Measurements from ENCODE around the gene NOD2. TPM values are rescaled to one million over a fixed set of nuclear protein-coding genes. Genes with fewer than 3 reads are reported as not detected.

Gene NOD2
- total RNA-seq, 1 experiment from 2014 or later, result not detected

DNA sequence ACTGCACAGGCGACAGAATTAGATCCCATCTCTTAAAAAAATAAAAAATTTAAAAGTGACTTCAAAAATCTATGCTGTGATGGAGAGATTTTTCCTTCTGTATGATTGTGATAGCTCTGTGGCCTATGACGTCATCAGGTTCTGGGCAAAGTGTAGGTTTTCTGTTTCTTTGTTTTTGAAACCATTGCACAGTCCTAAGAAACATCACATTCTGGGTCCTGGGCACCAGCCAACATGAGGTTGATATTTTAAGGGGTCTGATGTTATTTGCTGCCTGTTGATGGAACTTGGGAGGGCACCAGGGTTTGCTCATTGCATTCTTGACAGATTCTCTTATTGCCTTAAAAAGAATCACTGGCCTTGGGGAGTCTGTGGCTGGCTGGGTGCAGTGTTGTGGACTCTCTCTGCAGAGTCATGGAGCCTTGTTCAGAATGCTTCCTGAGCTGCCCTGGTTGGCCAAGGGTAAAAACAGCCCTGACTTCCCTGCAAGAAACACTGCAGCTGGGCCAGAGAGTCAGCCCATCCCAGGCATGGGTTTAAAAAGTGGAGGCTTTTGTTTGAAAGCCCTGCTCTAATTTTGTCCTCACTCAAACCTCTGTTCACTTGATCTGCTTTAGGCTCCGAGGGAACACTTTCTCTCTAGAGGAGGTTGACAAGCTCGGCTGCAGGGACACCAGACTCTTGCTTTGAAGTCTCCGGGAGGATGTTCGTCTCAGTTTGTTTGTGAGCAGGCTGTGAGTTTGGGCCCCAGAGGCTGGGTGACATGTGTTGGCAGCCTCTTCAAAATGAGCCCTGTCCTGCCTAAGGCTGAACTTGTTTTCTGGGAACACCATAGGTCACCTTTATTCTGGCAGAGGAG lies 38.0 kb downstream of the NOD2 start:
- Histone ChIP-seq H3K4me3 (ENCODE audit: insufficient read depth, low read depth, low read length) (no peak overlapping the region), H3K27me3 (ENCODE audit: control insufficient read depth, insufficient read depth, low read length) (no peaks in the 10 kb centered on the region), H3K36me3 (replicated peaks; ENCODE audit: control insufficient read depth, insufficient read depth, low read length) (no peaks in the 10 kb centered on the region)
- no peak for DNase-seq

DNA sequence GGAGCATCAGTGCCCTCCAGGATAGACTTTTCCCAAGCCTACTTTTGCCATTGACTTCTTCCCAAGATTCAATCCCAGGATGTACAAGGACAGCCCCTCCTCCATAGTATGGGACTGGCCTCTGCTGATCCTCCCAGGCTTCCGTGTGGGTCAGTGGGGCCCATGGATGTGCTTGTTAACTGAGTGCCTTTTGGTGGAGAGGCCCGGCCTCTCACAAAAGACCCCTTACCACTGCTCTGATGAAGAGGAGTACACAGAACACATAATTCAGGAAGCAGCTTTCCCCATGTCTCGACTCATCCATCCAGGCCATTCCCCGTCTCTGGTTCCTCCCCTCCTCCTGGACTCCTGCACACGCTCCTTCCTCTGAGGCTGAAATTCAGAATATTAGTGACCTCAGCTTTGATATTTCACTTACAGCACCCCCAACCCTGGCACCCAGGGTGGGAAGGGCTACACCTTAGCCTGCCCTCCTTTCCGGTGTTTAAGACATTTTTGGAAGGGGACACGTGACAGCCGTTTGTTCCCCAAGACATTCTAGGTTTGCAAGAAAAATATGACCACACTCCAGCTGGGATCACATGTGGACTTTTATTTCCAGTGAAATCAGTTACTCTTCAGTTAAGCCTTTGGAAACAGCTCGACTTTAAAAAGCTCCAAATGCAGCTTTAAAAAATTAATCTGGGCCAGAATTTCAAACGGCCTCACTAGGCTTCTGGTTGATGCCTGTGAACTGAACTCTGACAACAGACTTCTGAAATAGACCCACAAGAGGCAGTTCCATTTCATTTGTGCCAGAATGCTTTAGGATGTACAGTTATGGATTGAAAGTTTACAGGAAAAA lies 38.8 kb downstream of the NOD2 start:
- no peak overlapping the region for H3K4me3 ChIP-seq (ENCODE audit: insufficient read depth, low read depth, low read length)
- H3K36me3 ChIP-seq (replicated peaks; ENCODE audit: control insufficient read depth, insufficient read depth, low read length), result no peaks in the 10 kb centered on the region
- no peak for DNase-seq
- no peaks in the 10 kb centered on the region for H3K27me3 ChIP-seq (ENCODE audit: control insufficient read depth, insufficient read depth, low read length)

DNA sequence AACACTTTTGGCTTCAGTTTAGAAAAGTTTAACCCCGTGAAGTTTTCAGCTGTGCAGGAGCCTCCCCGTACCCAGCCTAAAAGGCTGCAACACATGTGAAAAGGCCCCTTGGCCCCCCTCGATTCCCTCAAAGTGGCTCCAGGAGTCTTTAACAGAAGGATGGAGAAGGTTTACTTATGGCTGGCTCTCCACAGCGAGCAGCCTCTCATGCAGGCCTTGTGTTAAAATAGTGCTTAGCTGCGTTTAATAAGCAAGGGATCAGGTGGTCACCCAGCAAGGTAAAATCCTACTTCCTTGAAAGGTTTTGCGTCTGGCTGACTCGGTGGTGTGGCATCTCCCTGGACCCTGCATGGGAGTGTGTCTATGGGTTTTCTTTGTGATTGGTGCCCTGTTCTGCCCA lies 40.1 kb downstream of the NOD2 start:
- no peaks in the 10 kb centered on the region for H3K27me3 ChIP-seq (ENCODE audit: control insufficient read depth, insufficient read depth, low read length)
- DNase-seq, result no peak

DNA sequence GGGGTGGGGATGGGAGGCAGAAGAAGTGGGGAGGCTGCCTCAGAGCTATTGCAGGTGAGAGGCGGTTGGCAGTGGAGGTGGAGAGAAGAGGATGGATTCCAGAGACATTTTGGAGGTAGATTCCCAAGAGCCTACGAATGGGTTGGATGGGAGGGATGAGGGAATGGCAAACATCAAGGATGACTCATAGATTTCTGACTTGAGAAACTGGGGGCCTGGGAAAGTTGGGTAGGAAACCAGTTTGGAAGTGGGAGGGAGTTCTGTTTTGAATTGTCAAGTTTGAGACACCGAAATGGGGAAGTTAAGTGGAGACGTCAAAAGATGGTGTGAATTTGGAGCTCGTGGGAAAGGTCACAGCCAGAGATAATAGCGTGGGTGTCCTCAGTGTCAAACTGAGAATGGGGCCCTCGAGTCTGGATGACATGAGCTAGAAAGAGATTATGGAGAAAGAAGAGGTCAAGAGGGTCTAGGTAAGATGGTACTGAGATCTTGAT lies 42.3 kb downstream of the NOD2 start:
- H3K27me3 ChIP-seq (ENCODE audit: control insufficient read depth, insufficient read depth, low read length), result no peaks in the 10 kb centered on the region
- H3K4me3 ChIP-seq (ENCODE audit: insufficient read depth, low read depth, low read length), result no peak overlapping the region
- no peak for DNase-seq

More for the DNA sequence above, 40.1 kb downstream of the NOD2 start:
- Histone ChIP-seq H3K36me3 (replicated peaks; ENCODE audit: control insufficient read depth, insufficient read depth, low read length) (no peaks in the 10 kb centered on the region), H3K4me3 (ENCODE audit: insufficient read depth, low read depth, low read length) (no peak overlapping the region)

DNA sequence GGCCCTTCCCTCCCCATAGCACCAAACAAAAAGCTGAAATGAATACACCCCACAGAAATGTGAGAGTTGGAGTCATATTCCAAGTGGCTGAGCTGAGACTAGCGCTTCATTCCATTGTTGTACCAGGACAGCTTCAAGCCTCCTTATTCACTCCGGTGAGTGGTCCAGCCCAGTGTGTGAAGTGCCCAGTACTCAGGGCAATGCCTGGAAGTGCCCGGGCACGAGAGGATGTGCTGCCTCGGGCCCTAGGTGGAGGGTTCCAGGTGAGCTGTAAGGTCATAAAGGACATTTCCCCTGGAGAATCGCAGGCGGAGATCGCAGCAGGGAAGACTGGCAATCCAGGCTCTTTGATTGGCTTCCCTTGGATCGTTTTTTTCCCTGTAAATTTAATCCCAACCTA lies 43.0 kb downstream of the NOD2 start:
- no peaks in the 10 kb centered on the region for H3K36me3 ChIP-seq (replicated peaks; ENCODE audit: control insufficient read depth, insufficient read depth, low read length)

More for the DNA sequence above, 42.3 kb downstream of the NOD2 start:
- no peaks in the 10 kb centered on the region for H3K36me3 ChIP-seq (replicated peaks; ENCODE audit: control insufficient read depth, insufficient read depth, low read length)

DNA sequence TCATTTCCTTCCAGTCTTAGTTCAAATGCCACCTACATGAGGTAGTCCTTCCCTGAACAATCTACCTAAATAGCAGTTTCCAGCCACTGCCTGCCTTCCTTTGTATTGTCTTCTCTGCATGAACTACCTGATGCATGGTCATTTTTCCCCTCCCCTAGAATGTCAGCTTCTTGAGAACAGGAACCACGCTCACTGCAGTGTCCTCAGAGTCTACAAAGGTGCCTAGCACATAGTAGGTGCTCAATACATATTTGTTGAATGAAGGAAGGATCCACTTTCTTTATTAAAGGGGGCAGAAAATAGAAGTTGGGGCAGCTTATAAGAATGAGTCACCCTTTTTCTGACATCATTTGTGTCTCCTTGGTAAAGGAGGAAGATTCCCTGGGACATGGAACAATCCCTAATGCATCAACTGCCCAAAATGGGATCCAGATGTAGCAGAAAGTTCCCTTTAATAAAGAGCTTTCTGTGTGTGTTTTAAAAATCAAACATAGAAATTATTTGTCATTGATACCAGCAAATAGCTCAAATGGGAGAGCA lies 44.1 kb downstream of the NOD2 start:
- Histone ChIP-seq H3K36me3 (replicated peaks; ENCODE audit: control insufficient read depth, insufficient read depth, low read length) (no peaks in the 10 kb centered on the region), H3K27me3 (ENCODE audit: control insufficient read depth, insufficient read depth, low read length) (no peaks in the 10 kb centered on the region), H3K4me3 (ENCODE audit: insufficient read depth, low read depth, low read length) (no peak overlapping the region)
- no peak for DNase-seq

More for the DNA sequence above, 43.0 kb downstream of the NOD2 start:
- no peak for DNase-seq
- Histone ChIP-seq H3K27me3 (ENCODE audit: control insufficient read depth, insufficient read depth, low read length) (no peaks in the 10 kb centered on the region), H3K4me3 (ENCODE audit: insufficient read depth, low read depth, low read length) (no peak overlapping the region)

DNA sequence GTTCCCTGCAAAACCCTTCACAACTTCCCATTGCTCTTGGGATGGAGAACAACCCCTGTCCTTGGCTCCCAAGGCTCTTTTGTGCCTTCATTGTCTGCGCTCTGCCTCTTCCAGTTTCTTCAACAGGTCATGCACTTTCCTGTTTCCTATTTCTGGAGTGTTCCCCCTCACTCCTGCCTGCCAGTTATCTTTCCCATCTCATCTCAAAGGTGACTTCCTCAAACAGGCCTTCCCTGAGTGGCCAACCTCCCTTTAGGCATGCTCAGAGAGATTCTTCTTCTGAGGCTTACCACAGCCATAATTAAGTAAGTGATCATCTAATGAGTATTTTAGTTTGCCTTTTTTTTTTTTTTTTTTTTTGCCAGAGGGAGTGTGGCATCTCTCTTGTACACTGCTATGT lies 45.6 kb downstream of the NOD2 start:
- Histone ChIP-seq H3K4me3 (ENCODE audit: insufficient read depth, low read depth, low read length) (no peak overlapping the region), H3K36me3 (replicated peaks; ENCODE audit: control insufficient read depth, insufficient read depth, low read length) (no peaks in the 10 kb centered on the region), H3K27me3 (ENCODE audit: control insufficient read depth, insufficient read depth, low read length) (no peaks in the 10 kb centered on the region)
- DNase-seq, result no peak

DNA sequence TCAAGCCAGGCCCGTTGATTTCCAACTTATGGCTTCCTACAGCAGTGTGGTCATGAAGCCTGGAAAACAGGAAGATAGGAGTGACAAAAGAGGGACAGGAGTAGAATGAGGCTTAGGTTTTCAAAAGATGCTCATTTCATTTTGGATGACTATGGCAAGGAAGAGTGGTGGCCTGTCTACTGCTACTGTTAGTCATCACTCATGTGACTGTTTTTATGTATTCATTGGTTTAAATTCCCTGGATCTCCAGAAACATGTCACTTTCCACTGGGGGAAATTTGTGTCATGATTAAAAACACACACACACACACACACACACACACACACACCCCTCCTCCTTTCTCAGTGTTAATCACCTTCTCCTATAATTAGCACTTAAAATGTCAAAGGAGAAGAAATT lies 47.3 kb downstream of the NOD2 start:
- Histone ChIP-seq H3K36me3 (replicated peaks; ENCODE audit: control insufficient read depth, insufficient read depth, low read length) (no peaks in the 10 kb centered on the region), H3K27me3 (ENCODE audit: control insufficient read depth, insufficient read depth, low read length) (no peaks in the 10 kb centered on the region), H3K4me3 (ENCODE audit: insufficient read depth, low read depth, low read length) (no peak overlapping the region)
- DNase-seq, result no peak

DNA sequence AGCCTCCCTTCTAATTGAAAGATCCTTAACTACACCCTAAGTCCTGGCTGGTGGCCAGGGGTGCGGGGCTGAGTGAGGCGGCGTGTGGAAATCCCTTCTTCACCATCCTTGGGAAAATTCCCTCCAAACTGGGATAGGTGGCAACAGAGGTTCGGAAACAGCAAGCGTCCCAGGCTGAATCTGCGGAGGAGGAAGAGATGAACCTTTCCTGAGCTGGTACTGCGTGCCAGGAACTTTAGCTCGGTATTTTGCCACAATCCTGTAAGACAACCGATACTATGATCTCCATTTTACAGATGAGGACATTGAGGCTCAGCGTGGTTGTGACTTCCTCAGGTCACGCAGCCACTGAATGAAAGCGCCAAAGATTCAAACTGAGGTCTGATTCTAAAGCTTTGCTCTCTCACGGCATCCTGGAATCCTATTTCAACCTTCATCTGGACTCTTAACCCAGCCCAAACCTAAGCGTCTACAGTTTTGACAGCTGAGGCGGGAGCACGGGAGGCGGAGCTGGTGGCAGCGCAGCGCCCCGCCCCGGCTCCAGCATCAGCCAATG lies 47.9 kb downstream of the NOD2 start:
- Histone ChIP-seq H3K27me3 (ENCODE audit: control insufficient read depth, insufficient read depth, low read length) (no peaks in the 10 kb centered on the region), H3K36me3 (replicated peaks; ENCODE audit: control insufficient read depth, insufficient read depth, low read length) (no peaks in the 10 kb centered on the region), H3K4me3 (ENCODE audit: insufficient read depth, low read depth, low read length) (peak overlapping the region; percentile 25; the same call in 1 of the 2 replicates)
- DNase-seq, result peak; percentile 25

DNA sequence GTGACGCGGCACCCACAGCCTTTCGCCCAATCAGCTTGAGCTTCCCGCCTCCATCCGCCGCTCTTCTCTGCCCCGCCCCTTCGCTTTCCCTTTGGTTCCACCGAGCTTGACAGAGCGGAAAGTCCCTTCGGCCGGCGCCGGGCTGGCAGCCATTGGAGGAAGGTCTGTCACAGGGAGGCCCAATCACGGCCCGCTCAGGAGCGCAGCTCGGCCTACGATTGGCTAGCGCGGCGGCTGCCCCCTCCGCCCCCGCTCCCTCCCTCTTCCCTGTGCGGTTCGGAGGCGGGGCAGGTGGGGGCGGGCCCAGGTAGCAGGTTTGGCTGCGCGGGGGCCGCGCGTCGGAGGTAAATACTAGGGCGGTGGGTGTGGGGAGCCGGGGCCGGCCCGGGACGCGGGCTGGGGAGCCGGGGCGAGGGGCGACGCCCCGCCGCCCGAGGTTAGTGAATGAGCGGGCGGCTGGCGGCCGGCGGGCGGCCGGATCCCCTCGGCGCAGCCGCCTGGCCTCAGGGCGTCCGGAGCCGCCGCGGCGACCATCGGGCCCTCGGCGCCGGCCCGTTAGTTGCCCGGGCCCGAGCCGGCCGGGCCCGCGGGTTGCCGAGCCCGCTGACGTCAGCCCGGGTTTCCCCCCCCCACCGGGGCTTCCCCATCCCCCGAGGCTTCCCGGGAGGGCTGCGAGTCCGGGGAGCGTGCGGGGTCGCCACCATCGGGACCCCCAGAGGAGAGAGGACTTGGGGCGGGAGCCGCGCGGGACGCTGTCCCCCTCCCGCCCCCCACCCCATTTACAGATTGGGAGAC lies 48.6 kb downstream of the NOD2 start, which contains the start of gene CYLD:
Gene CYLD, plus strand, starts transcription at position 306 of the 795 bp plus-strand sequence. CDS start 7,613 bp downstream, outside the sequence.
- peak; percentile 99 for DNase-seq
- Histone ChIP-seq H3K36me3 (replicated peaks; ENCODE audit: control insufficient read depth, insufficient read depth, low read length) (no peaks in the 10 kb centered on the region), H3K4me3 (ENCODE audit: insufficient read depth, low read depth, low read length) (peak within 1 kb of the TSS; percentile 59), H3K27me3 (ENCODE audit: control insufficient read depth, insufficient read depth, low read length) (no peaks in the 10 kb centered on the region)

DNA sequence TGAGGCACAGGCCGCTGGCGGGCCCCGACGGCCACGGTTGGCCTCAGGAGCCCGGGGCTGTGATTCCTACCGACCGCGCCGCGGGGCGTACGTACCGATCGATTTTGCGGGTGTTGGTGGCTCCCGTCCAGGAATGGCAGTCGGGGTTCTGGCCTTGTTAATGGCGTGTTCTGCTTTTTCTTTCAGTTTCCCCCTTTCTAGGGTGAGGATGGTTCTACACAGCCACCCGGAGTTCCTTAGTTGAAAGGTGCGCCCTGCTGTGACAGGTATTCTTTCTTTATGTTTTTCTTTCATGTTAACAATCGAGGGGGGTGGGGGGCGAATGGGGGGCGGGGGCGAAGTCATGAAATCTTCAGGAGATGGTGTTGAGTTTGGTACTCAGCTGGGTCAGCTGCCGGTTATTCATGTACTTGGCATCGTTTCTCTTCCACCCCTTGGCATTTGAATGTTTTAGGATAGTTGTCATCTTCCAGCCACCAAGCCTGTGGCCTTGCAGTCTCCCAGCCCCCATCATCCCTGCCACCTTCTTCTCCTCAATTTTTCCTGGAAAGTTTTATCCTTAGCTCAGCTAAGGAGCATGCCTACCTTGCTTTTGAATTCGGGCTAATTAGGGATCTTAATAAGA lies 49.3 kb downstream of the NOD2 start:
- H3K36me3 ChIP-seq (replicated peaks; ENCODE audit: control insufficient read depth, insufficient read depth, low read length), result no peaks in the 10 kb centered on the region
- peak overlapping the region; percentile 59 for H3K4me3 ChIP-seq (ENCODE audit: insufficient read depth, low read depth, low read length)
- peak; percentile 61 for DNase-seq

DNA sequence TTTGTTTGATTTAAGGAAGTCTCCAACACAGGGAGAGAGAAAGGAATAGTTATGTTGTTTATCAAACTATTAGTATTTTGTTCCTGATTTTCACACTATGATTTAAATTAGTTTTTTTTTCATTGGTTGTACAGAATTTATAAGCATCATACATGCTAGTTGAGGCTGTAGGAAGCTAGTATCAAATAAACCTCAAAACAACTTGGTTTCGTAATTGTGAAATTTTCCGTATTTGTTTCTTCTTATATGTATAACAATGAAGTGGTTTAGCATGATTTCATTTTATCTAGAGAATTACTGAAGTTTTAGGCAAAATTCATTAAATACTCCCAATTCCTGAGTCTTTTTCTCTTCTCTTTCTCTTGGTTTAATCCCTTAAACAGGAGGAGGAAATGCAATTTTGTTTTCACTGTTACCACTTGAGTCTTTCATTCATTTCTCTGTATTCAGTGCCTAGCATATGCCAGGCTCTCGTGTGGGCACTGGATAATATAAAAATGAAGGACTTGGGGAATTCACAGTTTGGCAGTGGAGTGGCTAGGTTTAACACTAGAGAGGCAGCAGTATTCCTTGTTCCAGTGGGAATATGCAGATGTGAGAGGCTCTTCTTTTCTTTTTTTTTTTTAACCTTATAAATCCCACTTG lies 50.3 kb downstream of the NOD2 start:
- H3K36me3 ChIP-seq (replicated peaks; ENCODE audit: control insufficient read depth, insufficient read depth, low read length), result no peaks in the 10 kb centered on the region
- H3K4me3 ChIP-seq (ENCODE audit: insufficient read depth, low read depth, low read length), result no peak overlapping the region
- DNase-seq, result no peak
- no peaks in the 10 kb centered on the region for H3K27me3 ChIP-seq (ENCODE audit: control insufficient read depth, insufficient read depth, low read length)

More for the DNA sequence above, 49.3 kb downstream of the NOD2 start:
- H3K27me3 ChIP-seq (ENCODE audit: control insufficient read depth, insufficient read depth, low read length), result no peaks in the 10 kb centered on the region

DNA sequence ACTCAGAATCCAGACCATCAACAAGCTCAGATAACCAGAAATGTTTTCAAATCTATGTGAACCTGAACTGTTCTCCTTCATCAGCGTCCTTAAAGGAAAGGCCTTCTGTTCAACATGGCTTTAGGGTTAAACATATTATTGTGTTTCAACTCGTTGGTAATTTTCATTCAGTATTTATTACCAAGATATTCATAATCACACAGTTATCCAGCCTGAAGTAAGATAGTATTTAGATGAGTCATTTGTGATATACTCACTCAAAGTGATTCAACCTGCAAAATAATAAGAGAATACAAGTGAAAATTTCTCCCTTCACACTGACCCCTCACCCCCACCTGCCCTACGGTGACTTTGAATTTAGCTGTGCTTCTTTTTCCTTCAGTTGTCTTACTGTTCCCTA lies 51.5 kb downstream of the NOD2 start:
- H3K27me3 ChIP-seq (ENCODE audit: control insufficient read depth, insufficient read depth, low read length), result no peaks in the 10 kb centered on the region
- no peaks in the 10 kb centered on the region for H3K36me3 ChIP-seq (replicated peaks; ENCODE audit: control insufficient read depth, insufficient read depth, low read length)
- DNase-seq, result no peak
- H3K4me3 ChIP-seq (ENCODE audit: insufficient read depth, low read depth, low read length), result no peak overlapping the region

Measured in H7 (cell line).